ENCODE data around the gene CADM1.

Gene CADM1

DNA sequence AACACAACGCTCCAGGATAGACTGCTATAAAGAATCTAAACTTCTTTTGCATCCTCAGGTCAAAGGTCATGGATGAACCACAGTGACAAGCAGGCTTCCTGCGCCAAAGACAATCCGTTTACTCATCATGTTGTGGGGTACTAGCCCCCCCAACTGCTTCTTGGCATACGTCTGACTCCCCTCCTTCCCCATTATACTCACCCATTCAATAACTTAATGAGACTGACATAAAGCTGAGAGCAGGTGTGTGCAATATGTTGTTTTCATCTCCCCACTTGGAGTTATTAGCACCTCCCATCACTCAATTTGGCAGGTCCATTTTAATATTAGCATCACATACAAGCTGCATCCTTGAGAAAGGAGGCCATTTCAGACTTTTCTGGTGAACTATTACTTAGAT is 157.1 kb downstream of the CADM1 start:
- DNase-seq, result no peak

DNA sequence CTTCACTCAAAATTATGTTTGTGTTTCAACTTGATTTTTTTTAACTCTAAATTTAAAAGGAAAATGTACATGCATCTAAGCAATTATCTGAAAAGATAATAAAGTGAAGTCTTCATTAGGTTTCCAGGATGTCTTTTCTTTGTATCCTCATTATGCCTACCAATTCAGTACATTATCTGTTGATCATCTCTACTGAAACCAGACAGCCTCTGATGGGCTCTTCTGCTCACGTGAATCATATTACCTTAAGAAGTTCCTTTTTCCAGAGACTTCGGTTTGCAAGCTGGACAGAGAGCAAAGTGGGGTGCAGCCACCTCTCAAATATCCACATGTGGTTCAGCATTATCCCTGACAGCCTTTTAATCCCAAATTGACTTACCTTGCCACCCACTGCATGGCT is 158.4 kb downstream of the CADM1 start:
- DNase-seq, result no peak

DNA sequence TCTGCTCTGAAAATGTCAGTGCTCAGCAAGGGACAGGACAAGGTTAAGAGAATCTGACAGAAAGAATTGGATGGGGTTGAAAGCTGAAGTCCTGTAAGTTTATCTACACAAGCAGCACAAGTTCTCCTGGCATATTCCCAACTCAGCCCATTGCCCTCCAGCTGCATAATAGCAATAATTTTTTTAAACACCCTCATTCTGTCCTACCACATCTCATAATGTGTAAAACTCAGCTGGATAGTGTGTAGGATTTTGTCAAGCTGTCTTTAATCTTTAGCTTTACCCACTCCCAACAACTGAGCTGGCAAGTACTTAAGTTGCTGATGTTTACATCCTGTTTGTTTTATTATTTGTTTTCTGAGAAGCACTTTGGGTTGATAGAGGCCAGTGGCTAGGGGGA is 158.9 kb downstream of the CADM1 start:
- no peak for DNase-seq

DNA sequence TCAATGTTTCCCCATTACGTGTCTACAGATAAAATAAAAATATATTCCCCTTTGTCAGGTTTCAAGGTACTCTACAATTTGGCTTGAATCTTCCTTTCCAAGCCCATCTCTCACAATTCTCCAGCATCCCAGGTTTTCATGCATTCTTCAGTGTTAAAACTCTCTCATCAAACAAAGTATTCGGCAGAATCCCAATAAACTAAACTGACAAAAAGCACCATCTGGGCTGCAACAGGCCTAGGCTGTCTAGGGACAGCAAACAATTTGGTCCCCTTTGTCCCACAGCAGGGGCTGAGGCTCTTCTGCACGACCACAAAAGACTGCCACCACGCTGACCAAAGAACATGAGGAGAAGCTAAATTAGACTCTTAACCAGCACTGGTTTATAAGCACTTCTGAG is 159.4 kb downstream of the CADM1 start:
- no peak for DNase-seq

DNA sequence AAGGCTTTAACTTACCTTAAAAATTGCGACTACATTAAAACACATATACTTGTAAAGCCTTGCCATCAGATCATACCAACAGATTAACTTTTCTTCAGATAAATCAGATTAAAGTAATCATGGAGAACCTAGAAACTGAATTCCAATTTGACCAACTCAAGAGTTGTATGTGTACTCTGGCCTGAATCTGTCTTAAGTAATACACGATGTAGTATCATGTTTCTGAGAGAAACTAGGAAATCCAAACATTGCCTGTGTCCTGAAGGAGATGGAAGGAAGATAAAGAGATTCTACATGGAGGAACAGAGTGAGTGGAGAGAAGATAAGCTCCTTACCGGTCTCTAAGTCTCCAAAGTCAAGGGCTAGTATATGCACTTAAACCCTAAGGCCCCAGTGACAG is 162.1 kb downstream of the CADM1 start:
- DNase-seq, result no peak

DNA sequence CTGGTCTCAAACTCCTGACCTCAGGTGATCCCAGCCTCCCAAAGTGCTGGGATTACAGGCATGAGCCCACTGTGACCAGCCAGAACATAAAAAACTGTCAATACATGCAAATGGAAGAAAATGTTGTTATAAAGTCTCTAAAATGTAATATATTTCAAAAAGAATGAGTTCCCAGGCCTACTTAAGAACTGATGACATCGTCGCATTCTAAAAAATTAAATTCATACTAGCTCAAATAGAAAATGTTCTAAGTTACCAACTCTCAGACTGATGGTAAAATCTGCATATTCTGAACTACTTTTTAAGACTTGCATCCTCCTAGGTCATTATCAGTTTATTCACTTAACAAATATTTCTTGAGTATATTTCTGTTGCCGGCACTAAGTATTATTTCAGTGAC is 163.3 kb downstream of the CADM1 start:
- DNase-seq, result no peak

DNA sequence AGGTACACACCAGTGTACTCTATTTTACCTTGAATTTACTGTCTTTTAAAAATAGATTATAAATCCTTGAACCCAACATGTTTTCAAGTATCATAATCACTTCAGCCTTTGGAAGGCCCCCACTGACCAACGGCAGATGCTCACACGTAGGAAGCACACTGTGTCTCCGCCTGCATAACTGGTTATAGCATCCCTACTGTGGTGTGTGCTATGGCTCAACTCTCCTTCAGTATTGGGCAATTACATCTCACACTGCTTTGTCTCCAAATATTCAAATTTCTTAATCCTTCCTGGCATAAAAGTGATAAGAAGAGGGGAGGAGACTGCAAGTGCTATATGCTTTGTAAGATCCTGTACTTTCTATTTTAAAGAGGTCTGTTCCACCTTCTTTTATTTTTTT is 165.7 kb downstream of the CADM1 start:
- DNase-seq, result no peak

DNA sequence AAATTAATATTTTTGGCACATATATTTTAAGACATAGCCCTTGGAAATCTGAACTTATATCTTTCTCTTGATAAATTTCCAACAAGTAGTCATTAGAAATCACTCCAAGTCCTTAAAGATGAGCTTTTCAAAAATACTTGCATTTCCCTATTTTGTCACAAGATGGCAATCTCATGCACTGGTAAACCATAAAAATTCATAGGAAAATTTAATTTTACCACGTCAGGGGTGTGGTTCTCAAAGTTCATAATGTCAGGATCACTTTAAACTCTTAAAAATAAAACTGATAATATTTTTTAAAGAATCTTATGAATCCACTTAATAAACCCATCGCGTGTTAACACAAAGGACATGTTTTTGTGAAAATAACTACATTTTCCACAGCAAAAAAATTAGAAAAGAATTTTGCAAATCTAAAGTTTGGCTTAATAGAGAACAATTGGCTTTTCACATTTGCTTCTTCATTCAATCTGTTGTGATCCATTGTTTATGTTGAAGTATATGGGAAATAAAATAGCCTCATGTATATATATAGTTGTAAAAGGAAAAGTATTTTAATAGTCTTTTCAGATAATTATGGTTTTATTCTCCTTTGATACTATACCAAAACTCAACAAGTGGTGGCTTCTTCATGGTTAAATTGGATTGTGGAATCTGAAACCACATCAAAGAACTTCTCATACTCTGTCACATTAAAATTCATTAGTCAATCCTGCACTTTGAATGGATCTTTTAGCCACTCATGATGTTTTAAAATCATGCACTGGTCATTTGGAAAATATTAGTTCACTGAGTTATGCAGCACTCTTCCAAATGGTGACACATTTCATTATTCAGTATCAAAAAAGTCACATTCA is 169.1 kb downstream of the CADM1 start:
- no peak for DNase-seq

DNA sequence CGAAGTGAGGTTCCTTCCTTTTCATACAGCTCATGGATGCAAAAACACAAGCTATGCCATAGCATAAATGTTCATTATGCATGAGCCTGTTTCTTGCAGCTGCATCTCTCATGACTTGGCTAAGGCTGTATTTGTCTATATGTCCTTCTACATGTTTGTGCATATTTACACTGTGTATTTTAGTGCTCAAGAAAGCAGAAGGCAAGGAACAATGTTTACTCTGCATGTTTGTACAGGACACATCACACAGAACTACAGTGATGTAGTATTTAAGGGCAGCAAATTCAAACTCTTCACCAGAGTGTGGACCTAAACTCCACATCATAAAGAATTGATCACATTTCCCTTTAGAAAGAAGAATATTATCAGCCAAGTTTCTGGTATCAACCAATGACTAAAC is 170.3 kb downstream of the CADM1 start:
- no peak for DNase-seq

DNA sequence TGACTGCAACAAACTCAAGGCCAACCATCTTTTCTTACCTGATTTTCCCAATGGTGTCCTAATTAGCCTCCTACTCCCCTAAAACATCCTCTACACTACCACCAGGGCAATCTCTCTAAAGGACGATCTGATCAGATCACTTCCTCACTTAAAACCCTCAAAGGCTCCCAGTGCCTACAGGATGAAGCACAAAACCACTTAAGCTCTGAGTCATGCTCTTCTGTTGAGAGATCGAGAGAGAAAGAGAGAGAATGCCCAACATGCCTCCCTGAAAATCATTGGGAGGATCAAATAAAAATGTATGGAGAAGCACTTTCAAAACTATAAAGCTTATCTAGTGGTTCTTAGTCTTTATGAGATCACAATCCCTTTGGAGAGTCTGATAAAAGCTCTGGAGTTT is 171.1 kb downstream of the CADM1 start:
- DNase-seq, result no peak

DNA sequence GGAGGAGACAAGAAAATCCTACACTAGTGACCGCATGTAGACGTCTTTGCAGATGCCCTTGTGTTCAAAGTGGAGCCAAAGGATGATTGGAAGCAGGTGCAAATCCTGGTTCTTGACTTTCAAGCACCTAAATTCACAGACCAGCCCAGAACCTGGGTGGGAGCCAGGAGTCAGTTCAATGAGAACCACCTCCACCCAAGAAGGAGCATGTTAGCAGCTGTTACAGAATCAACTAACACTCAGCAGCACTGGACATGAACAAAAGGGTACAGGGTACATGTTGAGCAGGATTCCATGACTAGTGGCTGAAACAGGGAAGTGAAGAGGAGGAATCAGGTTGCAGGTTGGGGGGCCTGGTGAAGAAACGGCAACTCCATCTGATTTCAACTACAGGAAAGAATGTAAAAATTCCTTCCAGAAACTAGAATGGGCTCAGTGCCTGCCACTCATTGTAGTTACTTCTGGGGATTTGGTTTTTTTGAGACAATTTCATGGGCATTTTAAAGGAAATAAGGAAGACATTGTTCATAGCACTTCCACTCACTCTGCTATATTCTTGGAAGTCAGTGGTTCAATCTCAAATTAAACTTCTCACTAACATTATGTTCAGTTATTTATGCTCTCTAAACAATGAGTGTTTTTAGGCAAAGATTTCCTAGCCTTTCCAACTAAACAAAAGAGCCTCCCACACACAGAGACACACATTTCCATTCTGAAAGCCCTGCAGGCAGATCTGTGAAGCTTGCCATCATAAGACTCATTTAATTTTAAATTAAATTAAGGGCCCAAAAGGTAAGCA is 173.3 kb downstream of the CADM1 start:
- no peak for DNase-seq

DNA sequence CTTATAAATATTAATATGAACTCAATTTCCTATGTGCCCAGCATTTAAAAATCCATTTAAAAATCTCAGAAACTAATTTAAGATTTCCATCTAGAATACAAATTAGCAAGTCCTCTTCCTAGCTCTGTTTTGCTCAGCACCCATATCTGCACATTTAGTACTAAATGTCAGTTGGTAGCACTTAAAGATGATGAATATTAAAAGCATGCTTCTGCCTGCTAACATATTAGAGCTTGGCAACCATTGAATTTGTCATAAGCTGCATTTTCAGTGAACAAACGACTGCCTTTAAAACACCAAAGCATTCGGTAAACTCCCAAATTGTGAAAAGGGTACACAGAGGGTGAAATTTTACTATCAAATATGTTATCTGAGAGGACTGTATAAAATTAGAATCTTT is 177.7 kb downstream of the CADM1 start:
- no peak for DNase-seq

DNA sequence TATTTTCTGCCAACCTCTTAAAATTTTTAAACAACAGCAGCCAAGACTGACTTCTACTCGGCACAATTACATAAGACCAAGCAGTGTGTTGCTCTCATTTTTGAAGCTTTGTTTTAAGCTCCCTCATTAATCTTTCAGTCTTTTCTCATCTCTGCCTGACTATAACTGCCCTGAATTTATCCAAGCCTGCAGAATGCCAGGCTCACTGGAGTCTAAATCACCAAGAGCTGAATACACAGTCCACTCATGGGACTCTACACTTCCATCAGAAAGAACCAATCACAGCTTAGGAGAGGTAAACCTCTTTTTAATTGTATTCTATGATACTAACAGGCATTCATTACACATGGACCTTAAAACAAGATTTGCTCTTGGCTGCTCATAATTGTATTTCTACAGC is 178.7 kb downstream of the CADM1 start:
- no peak for DNase-seq

DNA sequence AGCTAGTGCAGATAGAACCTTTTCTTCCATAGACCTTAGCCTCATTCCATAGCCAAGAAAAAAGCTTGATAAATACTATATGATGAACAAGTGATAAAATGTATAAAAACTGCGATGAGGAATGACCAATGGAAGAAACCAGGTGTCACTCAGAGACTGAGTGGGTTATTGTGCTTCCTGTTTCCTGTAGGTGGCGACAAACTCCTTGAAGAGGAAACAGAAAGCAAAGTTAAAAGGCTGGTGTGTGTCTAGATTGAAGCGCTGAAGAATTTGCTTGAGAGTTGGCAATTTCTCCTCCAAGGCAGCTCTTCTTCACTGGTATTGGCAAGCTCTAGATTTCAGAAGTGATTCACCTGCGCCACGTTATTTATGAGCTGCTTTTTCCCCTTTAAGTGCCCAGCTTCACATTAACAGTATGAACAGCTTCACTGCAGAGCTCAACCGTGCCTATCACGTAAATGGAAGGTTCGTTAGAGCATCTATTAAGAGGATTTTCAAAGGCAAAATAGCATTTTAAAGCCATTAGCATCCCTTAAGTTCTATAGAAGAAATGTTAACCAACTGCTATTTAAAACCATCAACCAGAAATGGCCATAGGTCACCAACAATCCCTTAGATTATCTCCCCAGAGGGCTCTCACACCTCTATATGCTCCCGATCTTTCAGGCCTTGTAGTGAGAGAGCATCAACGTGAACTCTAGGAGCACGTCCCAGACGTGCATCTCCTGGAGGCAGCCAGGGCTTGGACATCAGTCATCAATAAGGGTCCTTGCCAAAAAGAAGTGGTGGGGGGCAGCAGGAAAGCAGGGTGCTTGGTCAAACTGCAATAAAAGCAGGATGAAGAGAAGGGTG is 179.4 kb downstream of the CADM1 start:
- DNase-seq, result no peak

DNA sequence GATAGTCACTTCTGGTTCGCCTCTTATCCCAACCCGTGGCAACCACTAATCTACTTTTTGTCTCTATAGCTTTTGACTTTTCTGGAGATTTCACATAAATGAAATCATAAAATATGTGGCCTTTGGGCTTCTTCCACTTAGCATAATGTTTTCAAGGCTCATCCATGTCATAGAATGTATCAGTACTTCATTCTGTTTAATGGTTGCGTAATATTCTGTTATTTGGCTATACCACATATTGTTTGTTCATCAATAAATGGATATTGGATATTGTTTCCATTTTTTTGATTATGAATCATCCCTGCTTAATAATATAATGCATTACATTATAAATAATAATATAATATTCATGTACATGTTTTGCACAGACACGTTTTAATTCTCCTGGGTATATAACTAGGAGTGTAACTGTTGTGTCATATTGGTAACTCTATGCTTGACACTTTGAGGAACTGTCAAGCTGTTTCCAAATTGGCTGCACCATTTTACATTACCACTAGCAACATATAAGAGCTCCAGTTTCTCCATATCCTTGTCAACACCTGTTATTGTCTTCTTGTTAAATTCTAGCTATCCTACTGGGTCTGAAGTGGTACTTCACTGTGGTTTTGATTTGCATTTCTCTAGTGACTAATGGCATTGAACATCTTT is 181.5 kb downstream of the CADM1 start:
- DNase-seq, result no peak

DNA sequence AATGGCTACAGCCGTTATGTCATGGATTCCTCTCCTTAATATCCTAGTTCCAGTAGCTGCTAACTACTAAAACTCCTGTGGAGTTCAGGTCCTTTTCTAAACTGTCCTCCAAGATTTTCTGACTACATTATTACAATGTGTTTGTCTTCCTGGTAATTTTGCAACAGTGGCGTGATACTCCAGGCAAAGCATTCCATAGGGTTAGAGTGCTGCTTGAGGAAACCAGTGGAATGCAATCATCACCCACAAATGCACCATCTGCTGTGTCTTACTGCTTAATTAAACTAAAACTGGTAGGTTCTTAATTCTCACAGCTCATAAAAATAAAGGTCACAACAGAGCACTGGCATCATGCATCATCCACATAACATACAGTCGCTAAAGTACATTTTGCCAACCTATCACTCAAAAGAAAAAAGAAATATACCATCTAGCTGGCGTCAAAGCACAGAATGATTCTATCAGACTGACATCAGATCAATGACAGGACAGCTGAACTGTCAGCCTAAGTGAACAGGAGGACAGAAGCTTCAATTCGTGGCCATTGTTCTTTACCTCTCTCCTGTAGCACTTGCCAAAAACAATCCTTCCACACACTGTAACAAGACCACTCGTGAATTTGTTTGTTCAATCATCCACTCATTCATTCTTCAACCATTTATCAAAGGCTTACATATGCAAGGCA is 182.5 kb downstream of the CADM1 start:
- no peak for DNase-seq

DNA sequence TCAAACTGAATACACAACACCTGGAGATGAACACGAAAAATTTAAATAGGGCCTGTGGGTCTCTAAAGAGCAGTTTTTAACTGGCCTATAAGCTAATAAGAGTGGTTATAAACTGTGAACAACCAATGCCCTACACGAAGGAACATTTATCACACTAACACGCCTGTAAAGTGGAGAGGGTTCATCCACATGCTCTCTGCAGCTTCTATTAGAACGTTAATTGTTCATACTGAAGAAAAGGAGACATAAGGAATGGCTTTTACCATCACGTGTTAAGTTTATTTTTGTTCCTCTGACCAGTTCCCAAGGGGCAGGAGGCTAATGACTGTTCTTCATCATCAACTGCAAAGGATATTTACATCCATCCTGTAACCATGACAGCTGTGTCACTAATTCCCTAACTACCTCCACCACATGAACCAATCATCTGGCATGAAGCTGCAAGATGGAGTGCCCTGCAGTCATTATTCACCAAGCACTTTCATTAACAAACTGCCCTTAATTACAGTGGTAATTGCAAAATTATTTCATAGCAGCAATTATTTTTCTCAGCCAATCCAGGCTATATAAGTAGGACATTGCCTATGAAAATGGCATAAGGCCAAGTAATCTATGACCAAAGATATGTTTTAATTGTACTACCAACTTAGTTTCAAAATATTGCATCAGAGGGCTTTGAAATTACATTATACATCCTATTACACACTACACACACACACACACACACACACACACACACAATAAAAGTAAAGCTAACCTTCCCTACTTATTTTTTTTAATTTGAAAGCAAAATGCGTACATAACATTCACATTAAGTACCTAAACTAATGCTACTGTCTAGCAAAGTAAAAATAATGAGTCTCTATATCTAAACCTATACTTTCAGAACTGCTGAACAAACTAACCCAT is 186.7 kb downstream of the CADM1 start:
- DNase-seq, result no peak

DNA sequence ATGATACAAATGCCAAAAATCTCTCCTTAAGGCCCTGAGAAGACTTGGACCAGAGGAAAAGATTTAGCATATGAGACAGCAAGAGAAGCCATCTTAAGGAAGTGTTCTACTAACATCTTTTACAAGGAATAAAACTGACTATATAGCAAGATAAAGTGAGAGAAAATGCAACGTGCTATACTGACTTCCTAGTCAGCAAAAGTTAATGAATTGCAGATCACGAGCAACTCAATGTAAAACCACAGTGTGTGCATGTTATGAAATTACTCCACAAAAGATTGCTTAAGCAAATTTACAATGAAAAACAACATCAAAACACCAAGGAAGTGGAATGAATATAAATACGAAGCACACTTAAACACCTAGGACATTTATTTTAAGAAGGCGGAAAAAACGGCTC is 187.5 kb downstream of the CADM1 start:
- DNase-seq, result no peak

DNA sequence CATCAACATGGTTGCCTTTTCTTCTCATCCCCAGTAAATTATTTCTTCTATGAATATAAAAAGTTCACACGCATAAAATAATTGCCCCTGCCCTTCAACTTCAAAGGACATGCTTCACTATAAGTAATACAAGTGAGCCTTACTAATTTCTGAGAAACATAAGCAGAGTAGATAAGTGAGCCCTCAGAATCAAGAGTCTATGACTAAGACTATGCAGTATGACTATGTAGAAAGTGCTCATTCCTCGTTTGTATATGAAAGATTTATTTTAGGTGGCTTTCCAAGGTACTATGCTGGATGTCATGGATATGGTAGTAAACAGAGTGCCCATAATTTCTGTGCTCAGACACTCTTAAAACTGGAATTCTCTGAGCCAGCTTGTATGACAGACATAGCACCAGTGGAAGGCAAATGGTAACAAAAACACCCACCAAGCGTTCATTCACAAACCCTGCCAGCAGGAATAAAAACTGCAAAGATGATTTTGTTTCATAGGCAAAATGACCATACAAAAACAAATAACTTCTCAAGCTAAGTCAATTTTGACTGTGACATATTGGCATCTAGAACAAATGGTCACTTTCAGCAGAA is 189.8 kb downstream of the CADM1 start:
- no peak for DNase-seq

DNA sequence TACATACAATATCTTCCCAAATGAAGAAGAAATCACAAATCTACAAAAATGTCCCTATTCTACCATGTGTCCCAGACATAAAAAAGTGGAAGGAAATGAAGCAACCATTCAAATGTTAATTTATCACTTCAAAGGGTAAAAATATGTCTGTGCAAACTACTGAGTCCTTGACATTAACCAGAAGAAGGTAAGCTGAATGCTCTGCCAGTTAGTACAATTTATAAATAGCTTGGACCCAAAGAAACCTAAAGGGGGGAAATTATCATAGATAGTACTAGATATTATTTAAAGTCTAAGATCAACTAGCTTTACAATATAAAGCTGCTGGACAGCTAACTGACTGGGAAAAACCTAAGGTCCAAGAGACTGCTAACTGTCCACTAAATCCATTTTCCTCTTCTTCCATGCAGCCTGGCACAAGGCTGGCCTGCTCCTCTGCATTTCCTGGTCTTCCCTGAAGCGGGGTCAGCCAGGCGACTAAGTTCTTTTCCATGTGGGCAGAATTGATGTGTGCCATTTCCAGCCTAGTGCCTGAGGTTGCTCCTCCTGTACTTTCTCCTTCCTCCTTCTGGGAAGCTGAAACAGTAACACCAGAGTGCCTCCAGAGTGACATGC is 190.9 kb downstream of the CADM1 start:
- DNase-seq, result no peak

All from stimulated activated CD4-positive, alpha-beta T cell treated with anti-CD3 and anti-CD28 coated beads, Interleukin-4, amount 100 ng/mL, for 1 hour (primary cell).